HT-29 (cell line): ENCODE results near the gene GBF1. TPM values are rescaled to one million over a fixed set of nuclear protein-coding genes. Genes with fewer than 3 reads are reported as not detected.

Experiments used
- DNase-seq: peaks from one replicate; pipeline ENCODE4 v3.0.0-alpha.2; 2015; ENCODE audit warnings: low spot score
- total RNA-seq: library from RNA; depleted of rRNA; stranded (reverse); fragments of >200 nt; shearing (Covaris generic); gene quantifications from 2 replicates; pipeline ENCODE4 v1.2.3, GENCODE V29; 2014

The GBF1 gene
- total RNA-seq, 1 experiment from 2014 or later, result 32.5 TPM

DNA sequence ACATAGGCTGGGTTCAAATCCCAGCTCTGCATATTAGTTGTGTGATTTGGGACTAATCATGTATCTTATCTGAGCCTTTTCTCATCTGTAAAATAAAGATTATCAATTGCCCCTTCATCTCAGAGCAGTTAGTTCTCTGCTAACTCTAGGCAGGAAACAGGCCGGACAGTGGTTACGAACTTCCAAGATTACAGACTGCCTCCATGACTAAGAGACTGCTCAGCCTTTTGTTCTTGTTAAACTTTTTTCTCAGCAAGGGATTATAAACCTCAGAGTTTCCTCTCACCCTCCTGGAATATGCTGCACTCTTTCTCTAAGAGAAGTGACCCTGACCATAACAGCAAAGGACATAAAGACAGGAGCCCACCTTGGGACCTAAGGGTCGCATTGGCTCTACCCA is 97.6 kb downstream of the GBF1 start:
- DNase-seq, result no peak

DNA sequence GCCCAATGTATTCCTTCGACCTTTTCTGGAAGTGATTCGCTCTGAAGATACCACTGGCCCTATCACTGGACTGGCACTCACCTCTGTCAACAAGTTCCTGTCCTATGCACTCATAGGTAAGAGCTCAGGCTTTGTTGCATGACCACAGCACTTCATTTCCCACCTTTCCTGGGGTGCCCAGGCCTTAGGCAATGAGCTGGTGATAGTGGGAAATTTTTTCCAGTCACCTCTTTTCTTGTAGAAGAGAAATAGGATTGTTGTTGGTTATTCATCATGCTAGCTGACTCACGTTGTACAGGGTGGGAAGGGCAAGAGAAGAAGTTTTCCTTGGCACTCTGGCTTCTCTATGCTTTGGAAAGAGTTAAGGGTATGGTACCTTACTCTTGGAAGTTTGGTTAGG is 98.7 kb downstream of the GBF1 start:
- no peak for DNase-seq

GRCh38 chr10:102347236-102347828 is 102.0 kb downstream of the GBF1 start:
- peak; percentile 64 for DNase-seq

- DNase-seq, result peak; percentile 79
Observed at GRCh38 chr10:102352066-102352715, 106.9 kb downstream of the GBF1 start.

DNA sequence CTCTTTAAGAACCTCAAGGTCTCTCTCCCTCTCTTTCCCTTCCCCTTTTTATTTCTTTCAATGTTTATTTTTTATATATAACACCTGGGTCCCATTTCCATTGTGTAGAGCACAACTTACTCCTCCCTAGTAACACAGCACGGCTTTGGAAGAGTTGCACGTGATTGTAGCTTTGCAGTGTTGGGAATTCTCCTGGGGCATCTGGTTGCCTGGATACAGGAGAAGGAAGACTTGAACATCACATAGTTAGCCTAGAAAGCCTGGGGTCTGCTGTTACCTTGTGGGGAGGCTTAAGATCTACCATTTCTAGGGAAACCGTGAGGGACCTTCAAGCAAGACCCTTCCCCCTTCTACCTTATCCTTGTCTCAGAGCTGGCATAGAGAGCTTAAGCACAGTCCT is 109.1 kb downstream of the GBF1 start:
- DNase-seq, result no peak

- no peak for DNase-seq
Observed at GRCh38 chr10:102358712-102359382, 113.5 kb downstream of the GBF1 start.

GRCh38 chr10:102367441-102367840 is 122.1 kb downstream of the GBF1 start:
- no peak for DNase-seq

DNA sequence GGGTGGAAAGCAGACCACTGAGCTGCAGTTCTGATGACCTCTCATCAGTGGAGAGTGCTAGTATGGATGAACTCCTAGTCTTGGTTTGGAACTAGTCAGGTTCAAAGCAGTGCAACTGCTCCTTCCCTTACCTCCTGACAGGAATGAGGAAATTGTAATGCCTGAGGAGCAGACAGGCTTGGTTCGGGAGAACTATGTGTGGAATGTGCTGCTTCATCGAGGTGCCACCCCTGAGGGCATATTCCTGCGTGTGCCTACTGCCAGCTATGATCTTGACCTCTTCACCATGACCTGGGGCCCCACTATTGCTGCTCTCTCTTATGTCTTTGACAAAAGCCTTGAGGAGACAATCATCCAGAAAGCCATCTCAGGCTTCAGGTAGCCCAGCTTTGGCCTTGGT is 122.7 kb downstream of the GBF1 start:
- no peak for DNase-seq

- DNase-seq, result no peak
Observed at GRCh38 chr10:102371295-102371694, 126.0 kb downstream of the GBF1 start.

GRCh38 chr10:102375250-102375649 is 129.9 kb downstream of the GBF1 start:
- no peak for DNase-seq

DNA sequence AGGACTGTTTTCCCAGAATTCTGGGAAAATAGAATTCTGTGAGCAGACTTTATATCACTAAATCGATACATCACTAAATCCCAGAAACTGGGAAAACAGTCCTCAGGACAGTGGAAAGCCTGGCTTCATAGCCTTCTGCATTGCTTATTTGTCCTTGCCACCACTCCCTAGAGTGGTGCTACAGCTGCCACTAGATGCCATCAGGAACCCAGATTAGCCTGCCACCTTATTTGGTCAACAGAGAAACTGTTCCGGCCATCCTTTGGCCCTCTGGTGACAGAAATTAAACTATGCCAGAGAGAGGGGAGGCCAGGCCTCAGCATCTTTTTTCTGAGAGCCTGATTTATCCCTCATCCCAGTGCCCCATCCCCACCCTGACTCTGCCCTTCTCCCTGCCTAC is 130.5 kb downstream of the GBF1 start:
- no peak for DNase-seq

- DNase-seq, result no peak
Observed at GRCh38 chr10:102376901-102377300, 131.6 kb downstream of the GBF1 start.

DNA sequence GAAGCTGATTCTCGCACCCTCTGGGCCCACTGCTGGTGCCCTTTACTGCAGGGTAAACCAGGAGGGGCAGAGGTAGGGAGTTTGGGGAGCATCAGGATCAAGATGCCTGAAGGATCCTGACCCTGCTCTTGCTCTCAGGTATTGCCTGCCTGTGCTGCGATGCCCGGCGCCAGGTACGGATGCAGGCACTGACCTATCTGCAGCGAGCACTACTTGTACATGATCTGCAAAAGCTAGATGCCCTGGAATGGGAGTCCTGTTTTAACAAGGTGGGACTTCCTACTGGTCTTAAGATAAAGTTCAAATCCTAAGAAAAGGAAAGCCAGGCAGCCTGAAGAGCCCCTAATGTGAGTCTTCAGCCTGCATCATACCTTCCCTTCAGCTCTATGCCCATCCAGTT is 134.1 kb downstream of the GBF1 start:
- no peak for DNase-seq

- no peak for DNase-seq
Observed at GRCh38 chr10:102381983-102382382, 136.7 kb downstream of the GBF1 start.

GRCh38 chr10:102382871-102383270 is 137.5 kb downstream of the GBF1 start:
- DNase-seq, result no peak

GRCh38 chr10:102384053-102384452 is 138.7 kb downstream of the GBF1 start:
- DNase-seq, result no peak

DNA sequence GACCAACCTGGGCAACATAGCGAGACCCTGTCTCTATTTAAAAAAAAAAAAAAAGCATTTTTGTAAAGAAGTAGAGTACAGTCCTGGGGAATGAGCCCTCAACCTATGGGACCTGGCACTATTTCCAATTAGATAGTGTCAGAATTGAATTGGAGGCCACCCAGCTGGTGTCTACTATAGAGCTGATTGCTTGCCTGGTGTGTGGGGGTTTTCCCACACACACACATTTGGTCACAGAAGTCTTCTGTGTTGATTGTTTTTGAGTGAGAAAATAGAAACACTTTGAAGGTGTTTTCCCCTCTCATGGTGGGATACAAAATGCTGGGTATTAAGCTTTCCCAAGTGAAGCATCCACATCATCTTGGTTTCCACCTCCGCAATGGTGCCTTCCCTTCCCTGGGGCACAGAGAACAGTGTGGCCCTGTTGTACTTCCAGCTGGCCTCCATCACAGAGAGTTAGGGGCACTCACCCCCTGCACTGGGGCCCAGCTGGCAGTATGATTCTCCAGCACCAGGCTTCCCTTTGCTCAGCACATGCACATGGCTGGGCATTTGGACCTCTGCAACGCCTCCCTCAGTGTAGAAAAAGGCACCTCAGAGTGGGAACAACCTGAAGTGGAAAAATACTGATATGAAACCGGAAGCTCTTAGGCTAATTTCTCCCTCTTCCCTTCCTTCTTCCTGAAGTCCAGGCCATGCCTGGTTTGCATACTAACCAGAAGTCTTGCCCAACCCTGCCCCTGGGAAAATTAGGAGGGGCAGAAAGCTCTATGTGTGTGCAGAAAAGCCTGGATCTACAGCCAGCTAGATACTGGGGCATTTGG is 139.5 kb downstream of the GBF1 start:
- peak; percentile 24 for DNase-seq

DNA sequence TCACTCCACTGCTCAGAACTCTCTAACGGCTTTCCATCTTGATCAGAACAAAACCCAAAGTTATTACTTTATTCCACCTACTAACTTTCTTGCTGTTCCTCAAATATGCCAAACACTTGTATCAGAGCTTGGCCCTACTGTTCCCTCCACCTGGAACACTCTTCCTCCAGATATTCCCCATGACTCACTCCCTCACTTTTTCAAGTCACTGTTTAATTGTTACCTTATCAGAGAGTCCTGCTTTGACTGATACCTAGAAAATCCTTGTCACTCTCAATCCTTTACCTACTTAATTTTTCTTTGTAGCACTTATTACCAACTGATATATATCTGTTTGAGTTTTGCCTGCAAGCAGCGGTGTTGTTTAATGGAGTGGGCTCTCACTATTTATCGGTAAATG is 144.6 kb downstream of the GBF1 start:
- no peak for DNase-seq

- DNase-seq, result no peak
Observed at GRCh38 chr10:102392306-102392705, 147.0 kb downstream of the GBF1 start.

DNA sequence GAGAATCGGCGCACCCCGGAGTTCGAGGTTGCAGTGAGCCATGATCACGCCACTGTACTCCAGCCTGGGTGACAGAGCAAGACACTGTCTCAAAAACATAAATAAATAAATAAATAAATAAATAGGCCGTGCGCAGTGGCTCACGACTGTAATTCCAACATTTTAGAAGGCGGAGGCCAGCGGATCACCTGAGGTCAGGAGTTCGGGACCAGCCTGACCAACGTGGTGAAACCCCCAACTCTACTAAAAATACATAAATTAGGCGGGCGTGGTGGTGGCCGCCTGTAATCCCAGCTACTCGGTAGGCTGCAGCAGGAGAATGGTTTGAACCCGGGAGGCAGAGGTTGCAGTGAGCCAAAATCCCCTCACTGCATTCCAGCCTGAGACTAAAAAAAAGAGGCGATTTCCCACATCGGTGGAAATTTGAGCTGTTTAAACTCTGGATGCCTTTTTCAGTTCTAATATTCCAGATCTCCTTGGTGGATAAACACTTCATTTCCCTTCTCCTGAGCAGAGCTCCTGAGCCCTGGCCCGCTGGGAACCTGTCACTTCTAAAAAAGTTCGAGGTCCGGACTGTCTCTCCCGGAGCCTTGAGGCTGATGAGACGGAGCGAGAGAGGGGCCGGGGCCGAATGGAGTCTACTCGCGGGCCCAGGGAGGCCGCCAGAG is 148.2 kb downstream of the GBF1 start:
- no peak for DNase-seq

GRCh38 chr10:102394079-102394800 is 148.9 kb downstream of the GBF1 start:
- peak; percentile 93 for DNase-seq
